ENCODE data around the gene SRRM2. TPM values are rescaled to one million over a fixed set of nuclear protein-coding genes. Genes with fewer than 3 reads are reported as not detected.

Gene SRRM2
- polyA plus RNA-seq, 1 donor (not counting 4 experiments of a cell fraction or from before 2014, with no cell fraction given) = 101 TPM

DNA sequence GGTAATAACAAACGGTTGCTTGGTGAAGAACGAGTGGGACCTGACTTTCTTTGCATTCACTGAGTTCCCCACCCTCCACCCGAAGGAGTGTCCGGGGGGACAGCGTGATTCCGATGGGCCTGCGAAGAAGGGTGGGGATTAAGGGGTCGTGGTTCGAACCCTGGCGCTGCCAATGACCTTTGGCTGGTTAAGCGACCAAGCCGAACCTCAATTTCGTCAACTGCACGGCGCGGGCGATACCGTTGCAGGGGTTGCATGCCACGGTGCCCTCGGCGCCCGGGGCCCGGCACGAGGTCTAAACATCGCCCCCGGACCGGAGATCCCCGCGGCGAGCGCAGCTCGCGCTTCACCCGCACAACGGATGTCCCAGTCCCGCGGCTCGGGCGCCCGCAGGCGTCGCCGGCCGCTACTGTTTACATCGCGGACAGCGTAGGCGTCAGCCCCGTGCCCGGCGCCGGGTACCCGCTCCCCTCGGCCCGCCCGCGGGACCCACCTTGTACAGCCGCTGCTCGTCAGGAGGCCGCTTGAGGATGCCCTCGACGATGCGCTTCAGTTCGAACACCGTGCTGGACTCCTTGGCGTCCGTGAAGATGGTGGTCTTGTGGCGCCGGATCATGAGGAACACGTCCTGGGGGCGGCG, 24.2 kb downstream of the SRRM2 start:
- Histone ChIP-seq H4K20me1 (ENCODE audit: control insufficient read depth, extremely low read depth, insufficient read depth, low read length) (peaks cover 3% of the 10 kb centered on the region), H3K4me2 (ENCODE audit: control insufficient read depth, extremely low read depth, insufficient read depth, low read depth, low read length) (peak overlapping the region; percentile 97), H3K9me1 (ENCODE audit: control insufficient read depth, extremely low read depth, insufficient read depth, low read length) (no peaks in the 10 kb centered on the region), H2AFZ (ENCODE audit: control insufficient read depth, low read length) (peak overlapping the region; percentile 62), H3K27me3 (ENCODE audit: control insufficient read depth, extremely low read depth, insufficient read depth, low read length) (no peaks in the 10 kb centered on the region), H3K9ac (ENCODE audit: control insufficient read depth, extremely low read depth, insufficient read depth, low read length) (peak overlapping the region; percentile 87), H3K27ac (ENCODE audit: control insufficient read depth, insufficient read depth, low read length) (peak overlapping the region; percentile 81), H3K79me2 (ENCODE audit: control insufficient read depth, insufficient read depth, low read length) (peaks cover 28% of the 10 kb centered on the region), H3K36me3 (ENCODE audit: control insufficient read depth in 2 of 2, extremely low read depth in 1 of 2, insufficient read depth in 2 of 2, low read length in 2 of 2) (peaks cover 18 to 21% of the 10 kb centered on the region in 2 experiments), H3K9me3 (ENCODE audit: control insufficient read depth, low read depth, low read length) (no peaks in the 10 kb centered on the region), H3K4me3 (ENCODE audit: control insufficient read depth in 2 of 3, extremely low read depth in 1 of 3, insufficient read depth in 2 of 3, low read depth in 1 of 3, low read length in 3 of 3) (peak overlapping the region; percentile 77 to 85 (median 78)), H3K4me1 (ENCODE audit: control insufficient read depth, extremely low read depth, insufficient read depth, low read length) (peaks cover 16% of the 10 kb centered on the region)
- dilution Hi-C loops (cut with MboI; ENCODE audit: extremely low pct_ligation_motif_present, low sequenced_read_pairs) = no loop called here
- no peak for TF ChIP-seq EZH2 (IDR thresholded peaks at IDR 0.05; ENCODE audit: low read length)
- TF ChIP-seq, protein P1, sequence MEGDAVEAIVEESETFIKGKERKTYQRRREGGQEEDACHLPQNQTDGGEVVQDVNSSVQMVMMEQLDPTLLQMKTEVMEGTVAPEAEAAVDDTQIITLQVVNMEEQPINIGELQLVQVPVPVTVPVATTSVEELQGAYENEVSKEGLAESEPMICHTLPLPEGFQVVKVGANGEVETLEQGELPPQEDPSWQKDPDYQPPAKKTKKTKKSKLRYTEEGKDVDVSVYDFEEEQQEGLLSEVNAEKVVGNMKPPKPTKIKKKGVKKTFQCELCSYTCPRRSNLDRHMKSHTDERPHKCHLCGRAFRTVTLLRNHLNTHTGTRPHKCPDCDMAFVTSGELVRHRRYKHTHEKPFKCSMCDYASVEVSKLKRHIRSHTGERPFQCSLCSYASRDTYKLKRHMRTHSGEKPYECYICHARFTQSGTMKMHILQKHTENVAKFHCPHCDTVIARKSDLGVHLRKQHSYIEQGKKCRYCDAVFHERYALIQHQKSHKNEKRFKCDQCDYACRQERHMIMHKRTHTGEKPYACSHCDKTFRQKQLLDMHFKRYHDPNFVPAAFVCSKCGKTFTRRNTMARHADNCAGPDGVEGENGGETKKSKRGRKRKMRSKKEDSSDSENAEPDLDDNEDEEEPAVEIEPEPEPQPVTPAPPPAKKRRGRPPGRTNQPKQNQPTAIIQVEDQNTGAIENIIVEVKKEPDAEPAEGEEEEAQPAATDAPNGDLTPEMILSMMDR (optimal IDR thresholded peaks at IDR 0.05 in 1 of 3, IDR thresholded peaks at IDR 0.05 in 1 of 3, conservative IDR thresholded peaks at IDR 0.05 in 1 of 3; ENCODE audit: extremely low read depth in 1 of 3, insufficient read depth in 2 of 3, low read length in 3 of 3) = no peak
- FAIRE-seq (no peak), DNase-seq (ENCODE audit: low read depth, low spot score) (no peak)

DNA sequence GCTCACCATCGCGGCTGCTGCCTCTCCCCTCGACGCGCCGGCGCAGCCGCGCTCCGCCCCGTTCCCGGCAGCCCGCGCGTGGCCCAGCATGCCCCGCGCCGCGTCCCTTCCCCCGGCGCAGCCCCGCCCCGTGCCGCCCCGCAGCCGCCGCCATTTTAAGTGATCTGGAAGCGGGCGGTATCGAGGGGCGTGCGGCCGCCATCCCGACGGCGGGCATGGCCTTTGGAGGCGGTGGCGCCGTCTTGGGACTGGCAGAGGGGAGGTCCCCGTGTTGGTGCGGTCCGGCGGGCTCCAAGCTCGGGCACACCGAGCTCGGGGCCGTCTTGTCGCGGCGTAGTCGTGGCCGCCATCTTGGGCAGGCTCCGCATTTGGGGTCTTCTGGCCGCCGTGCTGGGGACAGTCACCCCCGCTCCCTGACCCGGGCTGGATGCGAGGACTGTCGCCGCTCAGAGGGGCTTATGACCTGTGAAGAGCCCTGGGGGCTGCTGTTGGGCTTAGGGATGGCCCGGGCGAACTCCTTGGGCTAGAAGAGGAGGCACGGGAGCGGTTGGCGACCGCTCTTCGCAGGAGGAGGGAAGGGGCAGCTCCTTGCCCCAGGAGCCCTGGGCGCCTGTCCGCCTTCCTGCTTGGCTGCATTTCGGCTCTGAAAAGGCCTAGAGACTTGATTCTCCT, 24.9 kb downstream of the SRRM2 start, which contains the start of gene ELOB:
TSS of gene ELOB (minus strand) at position 50 of the 672 bp plus-strand sequence. CDS start at position 9, 41 bp downstream.
- peak within 1 kb of the TSS; percentile 88 for H2AFZ ChIP-seq (ENCODE audit: control insufficient read depth, low read length)
- DNase-seq (ENCODE audit: low read depth, low spot score) = no peak
- H3K9me3 ChIP-seq (ENCODE audit: control insufficient read depth, low read depth, low read length) = no peaks in the 10 kb centered on the region

More for the DNA sequence above, 24.9 kb downstream of the SRRM2 start, which contains the start of gene ELOB:
- peaks cover 28% of the 10 kb centered on the region for H3K79me2 ChIP-seq (ENCODE audit: control insufficient read depth, insufficient read depth, low read length)
- H3K36me3 ChIP-seq (ENCODE audit: control insufficient read depth in 2 of 2, extremely low read depth in 1 of 2, insufficient read depth in 2 of 2, low read length in 2 of 2) = peaks cover 12 to 16% of the 10 kb centered on the region in 2 experiments
- peak within 1 kb of the TSS; percentile 99 for H3K9ac ChIP-seq (ENCODE audit: control insufficient read depth, extremely low read depth, insufficient read depth, low read length)
- peak within 1 kb of the TSS; percentile 81 to 85 (median 82) for H3K4me3 ChIP-seq (ENCODE audit: control insufficient read depth in 2 of 3, extremely low read depth in 1 of 3, insufficient read depth in 2 of 3, low read depth in 1 of 3, low read length in 3 of 3)
- peak within 1 kb of the TSS; percentile 96 for H3K27ac ChIP-seq (ENCODE audit: control insufficient read depth, insufficient read depth, low read length)
- H3K27me3 ChIP-seq (ENCODE audit: control insufficient read depth, extremely low read depth, insufficient read depth, low read length) = no peaks in the 10 kb centered on the region
- no peaks in the 10 kb centered on the region for H4K20me1 ChIP-seq (ENCODE audit: control insufficient read depth, extremely low read depth, insufficient read depth, low read length)
- H3K4me1 ChIP-seq (ENCODE audit: control insufficient read depth, extremely low read depth, insufficient read depth, low read length) = peaks cover 16% of the 10 kb centered on the region
- H3K9me1 ChIP-seq (ENCODE audit: control insufficient read depth, extremely low read depth, insufficient read depth, low read length) = no peaks in the 10 kb centered on the region
- TF ChIP-seq, protein P1 (optimal IDR thresholded peaks at IDR 0.05 in 1 of 3, IDR thresholded peaks at IDR 0.05 in 1 of 3, conservative IDR thresholded peaks at IDR 0.05 in 1 of 3; ENCODE audit: extremely low read depth in 1 of 3, insufficient read depth in 2 of 3, low read length in 3 of 3) = no peak
- no peak for TF ChIP-seq EZH2 (IDR thresholded peaks at IDR 0.05; ENCODE audit: low read length)
- no peak for FAIRE-seq
- dilution Hi-C loops (cut with MboI; ENCODE audit: extremely low pct_ligation_motif_present, low sequenced_read_pairs) = no loop called here
- H3K4me2 ChIP-seq (ENCODE audit: control insufficient read depth, extremely low read depth, insufficient read depth, low read depth, low read length) = peak within 1 kb of the TSS; percentile 100

Measured in keratinocyte (primary cell).